ENCODE measurements around the gene P2RX3.

GRCh38 chr11:57374966-57375365, 36.8 kb downstream of the P2RX3 start:
- TF ChIP-seq POLR2A (IDR thresholded peaks at IDR 0.05): no peak
- TF ChIP-seq, protein P1, sequence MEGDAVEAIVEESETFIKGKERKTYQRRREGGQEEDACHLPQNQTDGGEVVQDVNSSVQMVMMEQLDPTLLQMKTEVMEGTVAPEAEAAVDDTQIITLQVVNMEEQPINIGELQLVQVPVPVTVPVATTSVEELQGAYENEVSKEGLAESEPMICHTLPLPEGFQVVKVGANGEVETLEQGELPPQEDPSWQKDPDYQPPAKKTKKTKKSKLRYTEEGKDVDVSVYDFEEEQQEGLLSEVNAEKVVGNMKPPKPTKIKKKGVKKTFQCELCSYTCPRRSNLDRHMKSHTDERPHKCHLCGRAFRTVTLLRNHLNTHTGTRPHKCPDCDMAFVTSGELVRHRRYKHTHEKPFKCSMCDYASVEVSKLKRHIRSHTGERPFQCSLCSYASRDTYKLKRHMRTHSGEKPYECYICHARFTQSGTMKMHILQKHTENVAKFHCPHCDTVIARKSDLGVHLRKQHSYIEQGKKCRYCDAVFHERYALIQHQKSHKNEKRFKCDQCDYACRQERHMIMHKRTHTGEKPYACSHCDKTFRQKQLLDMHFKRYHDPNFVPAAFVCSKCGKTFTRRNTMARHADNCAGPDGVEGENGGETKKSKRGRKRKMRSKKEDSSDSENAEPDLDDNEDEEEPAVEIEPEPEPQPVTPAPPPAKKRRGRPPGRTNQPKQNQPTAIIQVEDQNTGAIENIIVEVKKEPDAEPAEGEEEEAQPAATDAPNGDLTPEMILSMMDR (IDR thresholded peaks at IDR 0.05): no peak
- no peak for TF ChIP-seq POLR2AphosphoS5 (IDR thresholded peaks at IDR 0.05)
- no peak for TF ChIP-seq EP300 (IDR thresholded peaks at IDR 0.05)
